Activated T-helper 17 cell treated with anti-CD3 and anti-CD28 coated beads, Interleukin-2, amount 50 U/mL, for 72 hours (primary cell): ENCODE measurements around the gene TTYH1. TPM values are rescaled to one million over a fixed set of nuclear protein-coding genes. Genes with fewer than 3 reads are reported as not detected.
A peak's percentile ranks its signal among the peaks of the same experiment; 100 is the strongest.

Experiments
- ATAC-seq: fragments of 150-1000 bp; cut with Tn5 transposase; replicated peaks from 2 replicates; pipeline ENCODE4 v1.10.0; 2021; ENCODE audit warnings: mild to moderate bottlenecking, moderate library complexity
- H3K27ac Mint-ChIP-seq: one replicate; pipeline ENCODE4 v1.8.0; 2022; ENCODE audit warnings: mixed read lengths
- H3K27me3 Mint-ChIP-seq: one replicate; pipeline ENCODE4 v1.8.0; 2022; ENCODE audit warnings: mixed read lengths
- H3K36me3 Mint-ChIP-seq: one replicate; pipeline ENCODE4 v1.8.0; 2022; ENCODE audit warnings: low read depth, mild to moderate bottlenecking, mixed read lengths
- H3K4me1 Mint-ChIP-seq: one replicate; pipeline ENCODE4 v1.8.0; 2022; ENCODE audit warnings: mixed read lengths
- H3K4me3 Mint-ChIP-seq: one replicate; pipeline ENCODE4 v1.8.0; 2022; ENCODE audit warnings: mild to moderate bottlenecking, mixed read lengths
- H3K9me3 Mint-ChIP-seq: one replicate; pipeline ENCODE4 v1.8.0; 2022; ENCODE audit warnings: mixed read lengths
- total RNA-seq, 2 donors: library from RNA; stranded (reverse); gene quantifications; one replicate each; pipeline ENCODE4 v1.2.3, GENCODE V29; 2022

Gene TTYH1
- total RNA-seq, 2 donors from 2014 or later, result 0.40 TPM; not detected in 1

DNA sequence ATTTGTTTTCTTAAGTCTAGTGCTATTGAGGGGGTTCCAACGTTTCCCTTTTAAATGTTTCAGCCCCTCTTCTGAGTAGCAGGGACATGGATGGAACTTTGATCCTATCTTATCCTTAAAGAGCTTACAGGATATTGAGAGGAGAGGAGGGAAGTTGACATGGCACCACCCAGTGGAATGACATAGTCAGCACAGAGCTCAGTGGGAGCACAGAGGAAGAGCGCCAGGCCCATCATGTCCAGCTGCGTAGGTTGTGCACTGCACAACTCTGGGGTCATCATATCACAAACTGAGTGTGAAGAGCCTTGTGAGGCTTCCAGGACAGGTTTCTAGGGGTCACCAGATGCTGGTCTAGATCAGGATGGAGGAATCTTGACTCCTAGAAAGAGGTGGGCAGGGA, 62.4 kb downstream of the TTYH1 start:
- no peak for ATAC-seq
- peaks cover 5% of the 10 kb centered on the region for H3K4me1 Mint-ChIP-seq
- peaks cover 33% of the 10 kb centered on the region for H3K27me3 Mint-ChIP-seq
- no peaks in the 10 kb centered on the region for H3K9me3 Mint-ChIP-seq
- H3K36me3 Mint-ChIP-seq, result no peaks in the 10 kb centered on the region
- H3K27ac Mint-ChIP-seq, result no peak overlapping the region
- no peak overlapping the region for H3K4me3 Mint-ChIP-seq

GRCh38 chr19:54478677-54479266, 63.5 kb downstream of the TTYH1 start:
- Mint-ChIP-seq H3K9me3 (no peaks in the 10 kb centered on the region), H3K27ac (no peak overlapping the region), H3K4me1 (peaks cover 5% of the 10 kb centered on the region), H3K27me3 (peaks cover 28% of the 10 kb centered on the region), H3K36me3 (no peaks in the 10 kb centered on the region), H3K4me3 (no peak overlapping the region)
- peak; percentile 48 for ATAC-seq

- ATAC-seq, result no peak
- Mint-ChIP-seq H3K27me3 (peaks cover 32% of the 10 kb centered on the region), H3K4me3 (no peak overlapping the region), H3K27ac (no peak overlapping the region), H3K36me3 (no peaks in the 10 kb centered on the region), H3K9me3 (no peaks in the 10 kb centered on the region), H3K4me1 (peaks cover 5% of the 10 kb centered on the region)
These were observed 64.8 kb downstream of the TTYH1 start for GRCh38 chr19:54480051-54480450.

GRCh38 chr19:54481326-54481930, 66.2 kb downstream of the TTYH1 start:
- Mint-ChIP-seq H3K36me3 (no peaks in the 10 kb centered on the region), H3K4me1 (peaks cover 5% of the 10 kb centered on the region), H3K27ac (no peak overlapping the region), H3K4me3 (no peak overlapping the region), H3K27me3 (peaks cover 34% of the 10 kb centered on the region), H3K9me3 (no peaks in the 10 kb centered on the region)
- no peak for ATAC-seq

GRCh38 chr19:54482889-54483288, 67.6 kb downstream of the TTYH1 start:
- no peaks in the 10 kb centered on the region for H3K36me3 Mint-ChIP-seq
- peaks cover 25% of the 10 kb centered on the region for H3K27me3 Mint-ChIP-seq
- no peak for ATAC-seq
- no peaks in the 10 kb centered on the region for H3K9me3 Mint-ChIP-seq
- peaks cover 5% of the 10 kb centered on the region for H3K4me1 Mint-ChIP-seq
- H3K4me3 Mint-ChIP-seq, result no peak overlapping the region
- no peak overlapping the region for H3K27ac Mint-ChIP-seq

- Mint-ChIP-seq H3K27me3 (peaks cover 20% of the 10 kb centered on the region), H3K4me3 (no peak overlapping the region), H3K4me1 (peaks cover 5% of the 10 kb centered on the region), H3K27ac (no peak overlapping the region), H3K9me3 (no peaks in the 10 kb centered on the region), H3K36me3 (no peaks in the 10 kb centered on the region)
- ATAC-seq, result no peak
These were observed 69.2 kb downstream of the TTYH1 start for GRCh38 chr19:54484451-54484850.

DNA sequence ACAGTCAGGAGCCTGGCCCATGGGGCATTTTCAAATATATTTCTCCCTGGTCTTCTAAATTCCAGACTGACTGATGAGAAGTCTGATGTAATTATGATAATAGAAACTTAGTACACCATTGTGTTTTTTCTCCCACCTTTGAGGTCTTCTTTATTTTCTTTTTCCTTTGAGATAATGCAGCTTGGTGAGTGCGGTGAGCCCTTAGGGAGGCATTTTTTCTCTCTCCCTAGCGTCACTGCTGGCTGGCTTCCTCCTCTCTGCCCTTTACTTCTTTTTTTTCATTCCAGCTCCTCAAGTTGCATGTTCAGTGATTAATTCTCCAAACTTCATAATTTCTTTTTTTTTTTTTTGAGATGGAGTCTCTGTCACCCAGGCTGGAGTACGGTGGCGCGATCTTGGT, 70.6 kb downstream of the TTYH1 start:
- Mint-ChIP-seq H3K9me3 (no peaks in the 10 kb centered on the region), H3K4me3 (no peak overlapping the region), H3K27me3 (peaks cover 20% of the 10 kb centered on the region), H3K36me3 (no peaks in the 10 kb centered on the region), H3K4me1 (peaks cover 5% of the 10 kb centered on the region), H3K27ac (no peak overlapping the region)
- ATAC-seq, result no peak

Other genes starting within 250 kb of the TTYH1 start
- gene TMC4, start 242.3 kb upstream of the TTYH1 start, total RNA-seq, result 1 to 10 TPM; 1.0 to 1.1 TPM
- 10 to 100 TPM; 58.6 to 65.9 TPM for gene MBOAT7, start 225.9 kb upstream of the TTYH1 start, total RNA-seq
- gene TSEN34, start 224.2 kb upstream of the TTYH1 start, total RNA-seq, result 10 to 100 TPM; 14.3 to 16.7 TPM
- gene RPS9, start 214.6 kb upstream of the TTYH1 start, total RNA-seq, result 1,000 to 10,000 TPM; 1,453 to 1,547 TPM
- gene LILRB3, start 192.5 kb upstream of the TTYH1 start, total RNA-seq, result 1 to 10 TPM in 1 of 2 donors, under 1 TPM in 1; 0.85 to 1.8 TPM
- gene LILRA6, start 172.7 kb upstream of the TTYH1 start, total RNA-seq, result under 1 TPM; 0.19 to 0.39 TPM
- gene LILRB5, start 158.2 kb upstream of the TTYH1 start, total RNA-seq, result not detected
- not detected for gene LILRB2, start 134.4 kb upstream of the TTYH1 start, total RNA-seq
- gene LILRA5, start 102.3 kb upstream of the TTYH1 start, total RNA-seq, result not detected
- not detected for gene LILRA4, start 76.3 kb upstream of the TTYH1 start, total RNA-seq
- 10 to 100 TPM in 1 of 2 donors, 1 to 10 TPM in 1; 2.2 to 15.6 TPM for gene LAIR1, start 50.5 kb upstream of the TTYH1 start, total RNA-seq
- gene LENG8, start 33.7 kb downstream of the TTYH1 start, total RNA-seq, result 100 to 1,000 TPM; 153 to 200 TPM
- 1 to 10 TPM; 3.1 to 4.4 TPM for gene LENG9, start 48.3 kb downstream of the TTYH1 start, total RNA-seq
- not detected for gene CDC42EP5, start 57.8 kb downstream of the TTYH1 start, total RNA-seq
- gene LAIR2, start 87.4 kb downstream of the TTYH1 start, total RNA-seq, result under 1 TPM in 1 of 2 donors, not detected in 1; 0.66 TPM
- gene LILRA2, start 158.3 kb downstream of the TTYH1 start, total RNA-seq, result not detected
- gene LILRA1, start 178.2 kb downstream of the TTYH1 start, total RNA-seq, result not detected
- gene LILRB1, start 215.0 kb downstream of the TTYH1 start, total RNA-seq, result under 1 TPM in 1 of 2 donors, not detected in 1; 0.37 TPM
- gene LILRB4, start 247.5 kb downstream of the TTYH1 start, total RNA-seq, result not detected